MM.1S (cell line): ENCODE measurements around the gene KRT73.

Source experiments
- DNase-seq: peaks from one replicate; pipeline ENCODE4 v3.0.0-alpha.2; 2015
- H2AFZ ChIP-seq: fragments of 300-600 bp; sonication (generic); 2 replicates; pipeline ENCODE4 v1.6.0; 2016; ENCODE audit warnings: antibody characterized with exemption, low read length
- H3F3A ChIP-seq: fragments of 300-600 bp; sonication (generic); 2 replicates; pipeline ENCODE4 v1.6.1; 2016; ENCODE audit warnings: mild to moderate bottlenecking, antibody characterized with exemption, low read length, moderate library complexity, mixed read lengths; ENCODE audit not compliant: insufficient read depth
- H3K27ac ChIP-seq: fragments of 300-600 bp; sonication (generic); 2 replicates; pipeline ENCODE4 v1.5.1; 2016; ENCODE audit warnings: mild to moderate bottlenecking, low read length
- H3K27me3 ChIP-seq: fragments of 300-600 bp; sonication (generic); replicated peaks from 2 replicates; pipeline ENCODE4 v1.6.0; 2016; ENCODE audit warnings: low read length; ENCODE audit not compliant: insufficient read depth
- H3K36me3 ChIP-seq: fragments of 300-600 bp; sonication (generic); replicated peaks from 2 replicates; pipeline ENCODE4 v1.6.1; 2016; ENCODE audit warnings: mild to moderate bottlenecking, low read length, mixed read lengths; ENCODE audit not compliant: insufficient read depth
- H3K4me1 ChIP-seq: fragments of 300-600 bp; sonication (generic); 2 replicates; pipeline ENCODE4 v1.6.1; 2016; ENCODE audit warnings: low read length, mixed read lengths
- H3K4me2 ChIP-seq: fragments of 300-600 bp; sonication (generic); 2 replicates; pipeline ENCODE4 v1.6.0; 2016; ENCODE audit warnings: low read depth, low read length
- H3K4me3 ChIP-seq: fragments of 300-600 bp; sonication (generic); 2 replicates; pipeline ENCODE4 v1.5.1; 2016; ENCODE audit warnings: low read length, mixed read lengths
- H3K79me2 ChIP-seq: fragments of 300-600 bp; sonication (generic); 2 replicates; pipeline ENCODE4 v1.6.1; 2016; ENCODE audit warnings: mixed run types, low read length, mixed read lengths
- H3K9ac ChIP-seq: fragments of 300-600 bp; sonication (generic); 2 replicates; pipeline ENCODE4 v1.6.1; 2016; ENCODE audit warnings: low read length, mixed read lengths
- H3K9me2 ChIP-seq: fragments of 300-600 bp; sonication (generic); replicated peaks from 2 replicates; pipeline ENCODE4 v1.6.1; 2016; ENCODE audit warnings: mild to moderate bottlenecking, low read length, mixed read lengths; ENCODE audit not compliant: insufficient read depth
- H3K9me3 ChIP-seq: fragments of 300-600 bp; sonication (generic); replicated peaks from 2 replicates; pipeline ENCODE4 v1.6.1; 2016; ENCODE audit warnings: mild to moderate bottlenecking, low read length, mixed read lengths; ENCODE audit not compliant: insufficient read depth
- H4K20me1 ChIP-seq: fragments of 300-600 bp; sonication (generic); 2 replicates; pipeline ENCODE4 v1.6.1; 2016; ENCODE audit warnings: mild to moderate bottlenecking, low read length, moderate library complexity, mixed read lengths; ENCODE audit not compliant: insufficient read depth
- EZH2 ChIP-seq: fragments of 300-600 bp; sonication (generic); optimal IDR thresholded peaks from 2 replicates; pipeline ENCODE3; 2017; ENCODE audit warnings: low read depth, mild to moderate bottlenecking, antibody characterized with exemption, low read length, mixed read lengths
- EZH2phosphoT487 ChIP-seq: fragments of 300-600 bp; sonication (generic); IDR thresholded peaks from 2 replicates; pipeline ENCODE4 v1.6.1; 2018; ENCODE audit warnings: antibody characterized with exemption, low read length
- TF ChIP-seq, protein P1 (sequence below): fragments of 300-600 bp; sonication (generic); IDR thresholded peaks from 2 replicates; pipeline ENCODE4 v1.5.1; 2016; ENCODE audit warnings: antibody characterized with exemption, low read length, mixed read lengths

Gene KRT73

GRCh38 chr12:52601671-52602070, 16.7 kb downstream of the KRT73 start:
- Histone ChIP-seq H3K27me3 (peaks cover 55% of the 10 kb centered on the region), H3F3A (no peaks in the 10 kb centered on the region), H3K4me2 (no peak overlapping the region), H3K27ac (no peak overlapping the region), H3K9me3 (no peaks in the 10 kb centered on the region), H4K20me1 (no peaks in the 10 kb centered on the region), H3K9ac (no peak overlapping the region), H3K4me1 (no peaks in the 10 kb centered on the region), H3K4me3 (no peak overlapping the region), H3K9me2 (no peaks in the 10 kb centered on the region), H3K79me2 (no peaks in the 10 kb centered on the region), H2AFZ (no peak overlapping the region), H3K36me3 (no peaks in the 10 kb centered on the region)
- DNase-seq, result no peak
- TF ChIP-seq EZH2 (no peak), EZH2phosphoT487 (no peak)
- TF ChIP-seq, protein P1, sequence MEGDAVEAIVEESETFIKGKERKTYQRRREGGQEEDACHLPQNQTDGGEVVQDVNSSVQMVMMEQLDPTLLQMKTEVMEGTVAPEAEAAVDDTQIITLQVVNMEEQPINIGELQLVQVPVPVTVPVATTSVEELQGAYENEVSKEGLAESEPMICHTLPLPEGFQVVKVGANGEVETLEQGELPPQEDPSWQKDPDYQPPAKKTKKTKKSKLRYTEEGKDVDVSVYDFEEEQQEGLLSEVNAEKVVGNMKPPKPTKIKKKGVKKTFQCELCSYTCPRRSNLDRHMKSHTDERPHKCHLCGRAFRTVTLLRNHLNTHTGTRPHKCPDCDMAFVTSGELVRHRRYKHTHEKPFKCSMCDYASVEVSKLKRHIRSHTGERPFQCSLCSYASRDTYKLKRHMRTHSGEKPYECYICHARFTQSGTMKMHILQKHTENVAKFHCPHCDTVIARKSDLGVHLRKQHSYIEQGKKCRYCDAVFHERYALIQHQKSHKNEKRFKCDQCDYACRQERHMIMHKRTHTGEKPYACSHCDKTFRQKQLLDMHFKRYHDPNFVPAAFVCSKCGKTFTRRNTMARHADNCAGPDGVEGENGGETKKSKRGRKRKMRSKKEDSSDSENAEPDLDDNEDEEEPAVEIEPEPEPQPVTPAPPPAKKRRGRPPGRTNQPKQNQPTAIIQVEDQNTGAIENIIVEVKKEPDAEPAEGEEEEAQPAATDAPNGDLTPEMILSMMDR, result no peak

- no peak for DNase-seq
- H4K20me1 ChIP-seq, result no peaks in the 10 kb centered on the region
- TF ChIP-seq, protein P1, result no peak
- TF ChIP-seq EZH2 (no peak), EZH2phosphoT487 (no peak)
- no peak within 1 kb of the TSS for H2AFZ ChIP-seq
- H3K27me3 ChIP-seq, result peaks cover 57% of the 10 kb centered on the region
- no peaks in the 10 kb centered on the region for H3K9me2 ChIP-seq
- H3K27ac ChIP-seq, result no peak within 1 kb of the TSS
- H3K4me2 ChIP-seq, result no peak within 1 kb of the TSS
- no peaks in the 10 kb centered on the region for H3K79me2 ChIP-seq
- no peaks in the 10 kb centered on the region for H3K9me3 ChIP-seq
- no peaks in the 10 kb centered on the region for H3F3A ChIP-seq
- no peak within 1 kb of the TSS for H3K4me3 ChIP-seq
- no peak within 1 kb of the TSS for H3K9ac ChIP-seq
- H3K36me3 ChIP-seq, result no peaks in the 10 kb centered on the region
- H3K4me1 ChIP-seq, result no peaks in the 10 kb centered on the region
These were observed 17.3 kb downstream of the KRT73 start, which contains the start of gene KRT72 for GRCh38 chr12:52600941-52601481. Gene KRT72 (minus strand): TSS chr12:52601463. CDS start chr12:52601452, 11 bp downstream.

GRCh38 chr12:52600475-52600874, 17.9 kb downstream of the KRT73 start:
- H3K4me3 ChIP-seq, result no peak overlapping the region
- H3K79me2 ChIP-seq, result no peaks in the 10 kb centered on the region
- no peak overlapping the region for H2AFZ ChIP-seq
- H3K9ac ChIP-seq, result no peak overlapping the region
- no peaks in the 10 kb centered on the region for H3F3A ChIP-seq
- no peak overlapping the region for H3K27ac ChIP-seq
- H3K9me2 ChIP-seq, result no peaks in the 10 kb centered on the region
- H4K20me1 ChIP-seq, result no peaks in the 10 kb centered on the region
- TF ChIP-seq EZH2phosphoT487, result no peak
- TF ChIP-seq EZH2, result no peak
- TF ChIP-seq, protein P1, result no peak
- H3K4me1 ChIP-seq, result no peaks in the 10 kb centered on the region
- H3K9me3 ChIP-seq, result no peaks in the 10 kb centered on the region
- H3K27me3 ChIP-seq, result peaks cover 58% of the 10 kb centered on the region
- DNase-seq, result no peak
- H3K36me3 ChIP-seq, result no peaks in the 10 kb centered on the region
- H3K4me2 ChIP-seq, result no peak overlapping the region
